Central memory CD8-positive, alpha-beta T cell (primary cell): Measurements from ENCODE around the gene AZGP1.

ENCODE experiments used
- ATAC-seq: fragments of 150-1000 bp; cut with Tn5 transposase; replicated peaks from 2 replicates; pipeline ENCODE4 v1.10.0; 2022; ENCODE audit warnings: mild to moderate bottlenecking, moderate FRiP score, moderate number of reproducible peaks; ENCODE audit not compliant: poor library complexity, severe bottlenecking; ENCODE audit errors: extremely low read depth
- DNase-seq, 2 donors: peaks; one replicate each; pipeline ENCODE4 v3.0.0; 2021; ENCODE audit warnings: low spot score in 2 of 2
- H3K27ac Mint-ChIP-seq: one replicate; pipeline ENCODE4 v1.8.0; 2022; ENCODE audit warnings: low read depth, mild to moderate bottlenecking, moderate library complexity, mixed read lengths
- H3K27me3 Mint-ChIP-seq: one replicate; pipeline ENCODE4 v1.8.0; 2022; ENCODE audit warnings: mixed read lengths
- H3K36me3 Mint-ChIP-seq: one replicate; pipeline ENCODE4 v1.8.0; 2022; ENCODE audit warnings: mild to moderate bottlenecking, moderate library complexity, mixed read lengths; ENCODE audit not compliant: insufficient read depth
- H3K4me1 Mint-ChIP-seq: one replicate; pipeline ENCODE4 v1.8.0; 2022; ENCODE audit warnings: mixed read lengths
- H3K4me3 Mint-ChIP-seq: one replicate; pipeline ENCODE4 v1.8.0; 2022; ENCODE audit warnings: mild to moderate bottlenecking, moderate library complexity, mixed read lengths
- H3K9me3 Mint-ChIP-seq: one replicate; pipeline ENCODE4 v1.8.0; 2022; ENCODE audit warnings: mixed read lengths

AZGP1 gene

GRCh38 chr7:99975782-99976521 is at the start of gene AZGP1:
TSS of gene AZGP1 (minus strand) at chr7:99976031. CDS start at chr7:99976020, 11 bp downstream.
- Mint-ChIP-seq H3K4me3 (no peak within 1 kb of the TSS), H3K36me3 (peaks cover 6% of the 10 kb centered on the region), H3K27ac (peak within 1 kb of the TSS; percentile 24), H3K27me3 (peaks cover 70% of the 10 kb centered on the region), H3K9me3 (no peaks in the 10 kb centered on the region), H3K4me1 (no peaks in the 10 kb centered on the region)
- ATAC-seq = no peak
- no peak for DNase-seq

DNA sequence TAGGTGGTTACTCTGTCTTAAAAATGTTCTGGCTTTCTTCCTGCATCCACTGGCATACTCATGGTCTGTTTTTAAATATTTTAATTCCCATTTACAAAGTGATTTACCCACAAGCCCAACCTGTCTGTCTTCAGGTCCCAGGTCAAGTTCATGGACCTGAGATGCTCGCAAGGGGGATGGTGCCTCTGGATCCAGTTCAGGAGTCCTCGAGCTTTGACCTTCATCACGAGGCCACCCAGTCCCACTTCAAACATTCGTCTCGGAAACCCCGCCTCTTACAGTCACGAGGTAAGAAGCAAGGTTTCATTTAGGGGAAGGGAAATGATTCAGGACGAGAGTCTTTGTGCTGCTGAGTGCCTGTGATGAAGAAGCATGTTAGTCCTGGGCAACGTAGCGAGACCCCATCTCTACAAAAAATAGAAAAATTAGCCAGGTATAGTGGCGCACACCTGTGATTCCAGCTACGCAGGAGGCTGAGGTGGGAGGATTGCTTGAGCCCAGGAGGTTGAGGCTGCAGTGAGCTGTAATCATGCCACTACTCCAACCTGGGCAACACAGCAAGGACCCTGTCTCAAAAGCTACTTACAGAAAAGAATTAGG is 48.3 kb upstream of the AZGP1 start:
- Mint-ChIP-seq H3K27ac (no peak overlapping the region), H3K4me1 (peaks cover 20% of the 10 kb centered on the region), H3K27me3 (no peaks in the 10 kb centered on the region), H3K9me3 (no peaks in the 10 kb centered on the region), H3K36me3 (peaks cover 46% of the 10 kb centered on the region), H3K4me3 (no peak overlapping the region)
- ATAC-seq (no peak), DNase-seq (no peak)

- H3K36me3 Mint-ChIP-seq = peaks cover 44% of the 10 kb centered on the region
- no peaks in the 10 kb centered on the region for H3K9me3 Mint-ChIP-seq
- ATAC-seq (no peak), DNase-seq (no peak)
- no peak overlapping the region for H3K4me3 Mint-ChIP-seq
- H3K27me3 Mint-ChIP-seq = no peaks in the 10 kb centered on the region
- H3K4me1 Mint-ChIP-seq = peaks cover 20% of the 10 kb centered on the region
- no peak overlapping the region for H3K27ac Mint-ChIP-seq
Observed at GRCh38 chr7:100023526-100023925, 47.7 kb upstream of the AZGP1 start.

- no peaks in the 10 kb centered on the region for H3K9me3 Mint-ChIP-seq
- peaks cover 40% of the 10 kb centered on the region for H3K36me3 Mint-ChIP-seq
- H3K4me1 Mint-ChIP-seq = peaks cover 26% of the 10 kb centered on the region
- no peaks in the 10 kb centered on the region for H3K27me3 Mint-ChIP-seq
- ATAC-seq (no peak), DNase-seq (no peak)
- H3K4me3 Mint-ChIP-seq = no peak overlapping the region
- H3K27ac Mint-ChIP-seq = no peak overlapping the region
Observed at GRCh38 chr7:100022621-100023020, 46.8 kb upstream of the AZGP1 start.

DNA sequence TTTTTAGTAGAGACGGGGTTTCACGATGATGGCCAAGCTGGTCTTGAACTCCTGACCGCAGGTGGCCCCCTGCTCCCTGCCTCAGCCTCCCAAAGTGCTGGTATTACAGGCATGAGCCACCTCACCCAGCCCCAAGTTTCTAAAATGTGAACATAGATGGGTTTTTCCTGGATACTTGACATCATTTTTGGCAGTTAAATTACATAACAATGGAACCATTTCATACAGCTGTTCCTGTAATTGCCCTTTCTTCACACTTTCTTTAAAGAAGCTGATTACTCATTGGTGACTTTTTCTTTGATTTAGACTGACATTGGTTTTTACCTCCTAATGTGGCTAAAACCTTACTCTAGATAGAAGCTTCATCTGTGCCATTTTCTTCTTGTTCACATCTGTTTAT is 45.5 kb upstream of the AZGP1 start:
- ATAC-seq = no peak

DNA sequence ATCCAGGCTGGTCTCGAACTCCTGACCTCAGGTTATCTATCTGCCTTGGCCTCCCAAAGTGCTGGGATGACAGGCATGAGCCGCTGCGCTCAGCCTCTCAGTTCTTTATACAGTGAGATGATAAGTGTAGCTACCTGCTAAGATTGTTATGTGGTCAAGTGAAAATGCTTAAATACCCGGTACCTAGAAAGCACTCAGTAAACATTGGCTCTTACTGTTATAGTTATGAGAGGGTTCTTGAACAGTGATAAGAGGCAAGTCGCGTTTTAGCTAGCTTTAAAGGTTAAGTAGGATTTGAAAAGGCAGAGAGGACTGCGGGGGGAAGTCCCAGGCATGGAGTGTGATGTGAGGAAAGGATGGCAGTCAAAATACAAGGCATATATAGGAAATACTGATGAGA is 44.1 kb upstream of the AZGP1 start:
- H3K9me3 Mint-ChIP-seq = no peaks in the 10 kb centered on the region
- H3K27ac Mint-ChIP-seq = peak overlapping the region; percentile 49
- no peak overlapping the region for H3K4me3 Mint-ChIP-seq
- DNase-seq (no peak), ATAC-seq (no peak)
- H3K4me1 Mint-ChIP-seq = peaks cover 40% of the 10 kb centered on the region
- H3K27me3 Mint-ChIP-seq = no peaks in the 10 kb centered on the region
- H3K36me3 Mint-ChIP-seq = peaks cover 36% of the 10 kb centered on the region

More for the DNA sequence above, 45.5 kb upstream of the AZGP1 start:
- Mint-ChIP-seq H3K27me3 (no peaks in the 10 kb centered on the region), H3K4me1 (peaks cover 31% of the 10 kb centered on the region), H3K27ac (peak overlapping the region; percentile 16), H3K36me3 (peaks cover 38% of the 10 kb centered on the region), H3K9me3 (no peaks in the 10 kb centered on the region), H3K4me3 (no peak overlapping the region)
- no peak for DNase-seq

GRCh38 chr7:100017875-100018274 is 42.0 kb upstream of the AZGP1 start:
- Mint-ChIP-seq H3K27ac (no peak overlapping the region), H3K9me3 (no peaks in the 10 kb centered on the region), H3K4me3 (no peak overlapping the region), H3K36me3 (peaks cover 18% of the 10 kb centered on the region), H3K4me1 (peaks cover 37% of the 10 kb centered on the region), H3K27me3 (no peaks in the 10 kb centered on the region)
- DNase-seq (no peak), ATAC-seq (no peak)

DNA sequence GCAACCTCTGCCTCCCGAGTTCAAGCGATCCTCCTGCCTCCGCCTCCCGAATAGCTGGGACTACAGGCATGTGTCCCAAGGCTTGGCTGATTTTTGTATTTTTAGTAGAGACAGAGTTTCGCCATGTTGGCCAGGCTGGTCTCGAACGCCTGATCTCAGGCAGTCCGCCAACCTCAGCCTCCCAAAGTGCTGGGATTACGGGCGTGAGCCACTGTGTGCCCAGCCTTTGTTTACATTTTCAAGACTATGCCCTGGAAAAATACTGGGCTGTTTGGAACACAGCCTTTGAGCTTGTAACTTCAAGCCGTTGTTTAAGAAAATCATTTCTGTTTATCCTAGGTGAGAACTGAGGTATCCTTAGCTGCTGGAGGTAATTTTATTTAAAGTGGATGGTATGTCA is 41.5 kb upstream of the AZGP1 start:
- H3K36me3 Mint-ChIP-seq = peaks cover 16% of the 10 kb centered on the region
- no peaks in the 10 kb centered on the region for H3K9me3 Mint-ChIP-seq
- peaks cover 37% of the 10 kb centered on the region for H3K4me1 Mint-ChIP-seq
- H3K4me3 Mint-ChIP-seq = peak overlapping the region; percentile 31
- H3K27me3 Mint-ChIP-seq = no peaks in the 10 kb centered on the region
- DNase-seq (no peak), ATAC-seq (no peak)
- H3K27ac Mint-ChIP-seq = no peak overlapping the region

GRCh38 chr7:100016215-100016901 is 40.5 kb upstream of the AZGP1 start:
- H3K4me1 Mint-ChIP-seq = peaks cover 32% of the 10 kb centered on the region
- H3K4me3 Mint-ChIP-seq = peak overlapping the region; percentile 84
- H3K36me3 Mint-ChIP-seq = peaks cover 16% of the 10 kb centered on the region
- DNase-seq (no peak), ATAC-seq (no peak)
- H3K27me3 Mint-ChIP-seq = peaks cover 3% of the 10 kb centered on the region
- H3K27ac Mint-ChIP-seq = peak overlapping the region; percentile 91
- H3K9me3 Mint-ChIP-seq = no peaks in the 10 kb centered on the region

- Mint-ChIP-seq H3K27me3 (peaks cover 9% of the 10 kb centered on the region), H3K9me3 (no peaks in the 10 kb centered on the region), H3K36me3 (peaks cover 16% of the 10 kb centered on the region), H3K4me1 (peaks cover 30% of the 10 kb centered on the region), H3K27ac (peak within 1 kb of the TSS; percentile 91), H3K4me3 (peak within 1 kb of the TSS; percentile 84)
- DNase-seq = peak; percentile 70 to 71
- peak; percentile 99 for ATAC-seq
Observed at GRCh38 chr7:100015232-100016214, 39.7 kb upstream of the AZGP1 start, which contains the start of gene ZKSCAN1. TSS of gene ZKSCAN1 (plus strand) at chr7:100015596. CDS start at chr7:100023507, 7,911 bp downstream.

- peaks cover 12% of the 10 kb centered on the region for H3K27me3 Mint-ChIP-seq
- ATAC-seq = no peak
- no peak overlapping the region for H3K4me3 Mint-ChIP-seq
- no peak for DNase-seq
- H3K4me1 Mint-ChIP-seq = peaks cover 21% of the 10 kb centered on the region
- H3K9me3 Mint-ChIP-seq = no peaks in the 10 kb centered on the region
- no peak overlapping the region for H3K27ac Mint-ChIP-seq
- H3K36me3 Mint-ChIP-seq = peaks cover 12% of the 10 kb centered on the region
Observed at GRCh38 chr7:100013328-100013676, 37.5 kb upstream of the AZGP1 start.
